ENCODE measurements around the gene CASZ1. TPM values are rescaled to one million over a fixed set of nuclear protein-coding genes. Genes with fewer than 3 reads are reported as not detected.

Gene CASZ1
- total and polyA plus RNA-seq, 9 donors = 2.4 to 15.7 (median 4.0) TPM

GRCh38 chr1:10834770-10835412 lies 38.4 kb upstream of the CASZ1 start:
- Histone ChIP-seq H3K9me3 (no peaks in the 10 kb centered on the region), H3K36me3 (no peaks in the 10 kb centered on the region), H3K27ac (no peak overlapping the region), H3K4me1 (ENCODE audit: insufficient read depth) (no peaks in the 10 kb centered on the region), H3K27me3 (no peaks in the 10 kb centered on the region), H3K4me3 (no peak overlapping the region)
- TF ChIP-seq EP300 (IDR thresholded peaks at IDR 0.05) = no peak
- TF ChIP-seq CTCF (IDR thresholded peaks at IDR 0.05) = no peak
- TF ChIP-seq POLR2A (IDR thresholded peaks at IDR 0.05) = no peak
- 23 to 35% (median 24%) methylated on average over 16 of the region's 16 CpGs for WGBS, 3 donors
- intact Hi-C loops (cut with DNase I) = no loop called here
- no peak for DNase-seq

GRCh38 chr1:10833630-10834557 lies 37.4 kb upstream of the CASZ1 start:
- Histone ChIP-seq H3K4me3 (no peak overlapping the region), H3K9me3 (no peaks in the 10 kb centered on the region), H3K36me3 (no peaks in the 10 kb centered on the region), H3K27ac (no peak overlapping the region), H3K27me3 (no peaks in the 10 kb centered on the region), H3K4me1 (ENCODE audit: insufficient read depth) (no peaks in the 10 kb centered on the region)
- 66 to 72% (median 71%) methylated on average over 9 of the region's 9 CpGs for WGBS, 3 donors
- DNase-seq = no peak
- intact Hi-C loops (cut with DNase I) = no loop called here
- TF ChIP-seq CTCF (IDR thresholded peaks at IDR 0.05) (no peak), EP300 (IDR thresholded peaks at IDR 0.05) (no peak), POLR2A (IDR thresholded peaks at IDR 0.05) (no peak)

DNA sequence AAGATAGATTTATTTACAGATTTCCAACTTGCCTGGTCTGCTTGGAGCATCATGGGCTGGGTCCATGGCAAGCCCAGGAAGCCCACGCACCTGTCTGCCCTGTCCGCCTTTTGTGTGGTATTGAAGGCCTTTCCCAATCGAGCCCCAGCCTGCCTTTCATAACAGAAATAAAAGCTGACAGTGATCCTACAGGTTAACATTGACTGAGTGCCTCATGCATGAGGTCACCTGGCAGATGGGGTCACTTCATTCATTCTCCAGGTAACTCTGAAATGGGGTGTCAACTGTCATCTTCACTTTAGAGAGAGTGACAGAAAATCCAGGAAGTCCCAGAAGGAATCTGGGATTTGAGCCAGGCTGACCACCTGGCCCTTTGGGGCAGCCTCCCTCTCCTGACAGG lies 36.3 kb upstream of the CASZ1 start:
- Histone ChIP-seq H3K36me3 (no peaks in the 10 kb centered on the region), H3K27me3 (no peaks in the 10 kb centered on the region), H3K27ac (no peak overlapping the region), H3K4me1 (ENCODE audit: insufficient read depth) (no peaks in the 10 kb centered on the region), H3K4me3 (no peak overlapping the region), H3K9me3 (no peaks in the 10 kb centered on the region)
- TF ChIP-seq EP300 (IDR thresholded peaks at IDR 0.05) (no peak), POLR2A (IDR thresholded peaks at IDR 0.05) (no peak)
- no peak for DNase-seq
- intact Hi-C loops (cut with DNase I) = no loop called here
- WGBS, 3 donors = 77 to 81% (median 80%) methylated on average over 3 of the region's 3 CpGs

- Histone ChIP-seq H3K27me3 (no peaks in the 10 kb centered on the region), H3K9me3 (no peaks in the 10 kb centered on the region), H3K4me3 (no peak overlapping the region), H3K4me1 (ENCODE audit: insufficient read depth) (no peaks in the 10 kb centered on the region), H3K27ac (no peak overlapping the region), H3K36me3 (no peaks in the 10 kb centered on the region)
- DNase-seq = no peak
- WGBS, 3 donors = 75 to 85% (median 80%) methylated on average over 10 of the region's 10 CpGs
- intact Hi-C loops (cut with DNase I) = no loop called here
- TF ChIP-seq CTCF (IDR thresholded peaks at IDR 0.05) (no peak), POLR2A (IDR thresholded peaks at IDR 0.05) (no peak), EP300 (IDR thresholded peaks at IDR 0.05) (no peak)
Observed at GRCh38 chr1:10830961-10831668, 34.7 kb upstream of the CASZ1 start.
